Activated naive CD4-positive, alpha-beta T cell treated with anti-CD3 and anti-CD28 coated beads, Interleukin-2, amount 10 ng/mL, durations not matched to agents 7 days and 5 days (primary cell): Measurements from ENCODE around the gene LPP.

Experiments used
- CTCF ChIA-PET: fragments of 350-600 bp; sonication (Branson Sonifier 250); formaldehyde crosslinking; loops from one replicate; lab custom pipeline; 2021; ENCODE audit warnings: antibody characterized with exemption; lab: Charles Lee
- DNase-seq: peaks from one replicate; pipeline ENCODE4 v3.0.0-alpha.2; 2020
- H3K27ac Mint-ChIP-seq: one replicate; pipeline ENCODE4 v1.8.0; 2021; ENCODE audit warnings: mild to moderate bottlenecking, moderate library complexity, mixed read lengths
- H3K27me3 Mint-ChIP-seq: one replicate; pipeline ENCODE4 v1.8.0; 2021; ENCODE audit warnings: mild to moderate bottlenecking, mixed read lengths
- H3K36me3 Mint-ChIP-seq: one replicate; pipeline ENCODE4 v1.8.0; 2021; ENCODE audit warnings: mixed read lengths
- H3K4me1 Mint-ChIP-seq: one replicate; pipeline ENCODE4 v1.8.0; 2021; ENCODE audit warnings: mixed read lengths
- H3K4me3 Mint-ChIP-seq: one replicate; pipeline ENCODE4 v1.8.0; 2021; ENCODE audit warnings: mild to moderate bottlenecking, moderate library complexity, mixed read lengths
- H3K9me3 Mint-ChIP-seq: one replicate; pipeline ENCODE4 v1.8.0; 2021; ENCODE audit warnings: mixed read lengths

The LPP gene

DNA sequence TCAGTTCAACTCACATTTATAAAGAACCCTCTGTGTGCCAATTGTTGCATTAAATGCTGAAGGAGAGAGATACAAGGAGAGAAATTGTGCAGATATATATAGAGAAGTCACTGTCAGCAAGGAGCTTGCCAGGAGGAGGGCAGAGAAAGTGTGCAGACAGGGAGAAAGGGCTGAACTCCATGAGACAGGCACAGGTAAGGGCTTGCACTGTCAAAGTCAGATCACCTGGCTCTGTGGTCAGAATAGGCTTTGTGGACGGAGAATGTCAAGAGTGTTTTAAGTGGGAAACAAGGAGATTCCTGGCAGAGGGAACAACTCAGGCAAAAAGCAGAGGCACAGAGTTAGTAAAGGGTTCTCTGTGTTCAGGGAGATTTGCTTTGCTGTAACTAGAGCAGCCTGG is 714.8 kb downstream of the LPP start:
- no peak for DNase-seq
- H3K27me3 Mint-ChIP-seq, result no peaks in the 10 kb centered on the region
- H3K27ac Mint-ChIP-seq, result no peak overlapping the region
- no peaks in the 10 kb centered on the region for H3K9me3 Mint-ChIP-seq
- peaks cover 34% of the 10 kb centered on the region for H3K36me3 Mint-ChIP-seq
- H3K4me1 Mint-ChIP-seq, result no peaks in the 10 kb centered on the region
- H3K4me3 Mint-ChIP-seq, result no peak overlapping the region
- CTCF ChIA-PET, result no interaction called here

DNA sequence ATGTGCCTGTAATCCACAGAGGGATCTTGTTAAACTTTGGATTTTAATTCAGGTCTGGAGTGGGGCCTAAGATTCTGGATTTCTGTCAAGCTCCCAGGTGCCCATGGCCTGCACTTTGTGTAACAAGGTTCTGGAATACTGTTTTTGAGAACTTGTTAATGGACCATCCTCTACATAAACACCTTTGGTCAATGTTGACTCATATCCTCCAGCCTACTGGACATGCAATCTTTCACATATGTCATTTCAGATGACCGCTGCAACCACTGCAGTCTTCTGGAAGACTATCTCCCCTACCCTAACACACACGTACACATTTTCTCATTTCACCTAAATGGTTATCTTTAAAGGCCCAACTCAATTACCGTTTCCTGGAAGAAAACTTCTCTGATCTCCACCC is 715.7 kb downstream of the LPP start:
- Mint-ChIP-seq H3K4me3 (no peak overlapping the region), H3K4me1 (no peaks in the 10 kb centered on the region), H3K9me3 (no peaks in the 10 kb centered on the region), H3K36me3 (peaks cover 42% of the 10 kb centered on the region), H3K27ac (no peak overlapping the region), H3K27me3 (no peaks in the 10 kb centered on the region)
- CTCF ChIA-PET, result no interaction called here
- no peak for DNase-seq

- Mint-ChIP-seq H3K27ac (no peak overlapping the region), H3K9me3 (no peaks in the 10 kb centered on the region), H3K4me1 (no peaks in the 10 kb centered on the region), H3K36me3 (peaks cover 48% of the 10 kb centered on the region), H3K27me3 (no peaks in the 10 kb centered on the region), H3K4me3 (no peak overlapping the region)
- CTCF ChIA-PET, result no interaction called here
- no peak for DNase-seq
These were observed 716.5 kb downstream of the LPP start for GRCh38 chr3:188870431-188870830.

DNA sequence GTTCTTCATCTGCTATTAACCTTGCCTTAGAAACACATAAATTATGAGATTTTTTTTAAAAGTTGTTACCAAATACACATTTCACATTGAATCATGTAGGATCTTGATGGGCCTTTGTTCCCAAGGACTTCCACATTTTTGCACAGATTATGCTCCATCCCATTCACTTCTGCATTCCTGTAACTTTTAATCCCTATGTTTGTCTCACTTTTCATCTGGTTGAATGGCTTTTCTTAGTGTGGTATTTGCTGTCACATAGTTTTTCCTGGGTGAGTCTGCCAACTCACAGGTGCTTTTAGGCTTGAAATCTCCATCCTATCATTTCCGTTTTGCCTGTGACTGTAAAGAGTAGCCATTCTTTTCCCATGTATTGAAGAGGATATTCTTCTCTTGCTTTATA is 720.6 kb downstream of the LPP start:
- CTCF ChIA-PET, result no interaction called here
- Mint-ChIP-seq H3K9me3 (no peaks in the 10 kb centered on the region), H3K4me3 (no peak overlapping the region), H3K4me1 (no peaks in the 10 kb centered on the region), H3K27me3 (no peaks in the 10 kb centered on the region), H3K27ac (no peak overlapping the region), H3K36me3 (peaks cover 40% of the 10 kb centered on the region)
- DNase-seq, result no peak

- CTCF ChIA-PET, result no interaction called here
- Mint-ChIP-seq H3K27ac (no peak overlapping the region), H3K27me3 (no peaks in the 10 kb centered on the region), H3K36me3 (peaks cover 38% of the 10 kb centered on the region), H3K4me1 (no peaks in the 10 kb centered on the region), H3K9me3 (no peaks in the 10 kb centered on the region), H3K4me3 (no peak overlapping the region)
- DNase-seq, result no peak
These were observed 721.5 kb downstream of the LPP start for GRCh38 chr3:188875413-188875812.

DNA sequence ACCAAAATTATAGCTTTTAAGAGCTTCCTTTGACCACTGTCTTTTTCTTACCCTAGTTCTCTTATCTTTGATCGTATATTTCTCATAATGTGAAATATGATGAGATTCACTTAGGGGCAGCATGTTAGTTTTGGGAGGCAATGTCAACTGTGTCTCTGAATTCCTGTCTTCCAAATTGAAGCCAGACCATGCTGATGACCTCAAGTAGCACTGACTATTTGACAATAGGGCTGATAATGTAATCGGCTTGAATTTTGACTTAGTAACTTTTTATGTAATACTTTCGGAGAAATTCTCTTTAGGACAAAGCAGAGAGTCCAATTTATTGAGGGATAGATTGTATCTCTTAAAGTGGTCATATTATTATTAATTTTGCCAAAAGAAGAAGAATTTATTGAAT is 722.4 kb downstream of the LPP start:
- H3K36me3 Mint-ChIP-seq, result peaks cover 41% of the 10 kb centered on the region
- no peak for DNase-seq
- no peaks in the 10 kb centered on the region for H3K4me1 Mint-ChIP-seq
- CTCF ChIA-PET, result no interaction called here
- H3K27ac Mint-ChIP-seq, result no peak overlapping the region
- no peak overlapping the region for H3K4me3 Mint-ChIP-seq
- H3K27me3 Mint-ChIP-seq, result no peaks in the 10 kb centered on the region
- no peaks in the 10 kb centered on the region for H3K9me3 Mint-ChIP-seq

DNA sequence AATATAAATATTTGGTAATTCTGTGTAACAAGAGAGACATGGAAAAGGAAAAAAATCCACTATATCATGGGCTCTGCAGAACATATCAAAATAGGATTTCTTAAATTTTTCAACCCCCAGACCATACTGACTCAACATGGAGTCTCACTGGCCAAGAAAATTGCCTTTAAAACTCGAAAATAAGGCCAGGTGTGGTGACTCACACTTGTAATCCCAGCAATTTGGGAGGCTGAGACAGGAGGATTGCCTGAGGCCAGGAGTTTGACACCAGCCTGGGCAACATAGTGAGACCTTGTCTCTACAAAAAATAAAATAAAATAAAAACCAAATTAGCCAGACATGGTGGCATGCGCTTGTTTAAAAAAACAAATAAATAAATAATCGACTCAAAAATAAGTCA is 723.4 kb downstream of the LPP start:
- Mint-ChIP-seq H3K4me1 (no peaks in the 10 kb centered on the region), H3K27me3 (no peaks in the 10 kb centered on the region), H3K4me3 (no peak overlapping the region), H3K9me3 (no peaks in the 10 kb centered on the region), H3K36me3 (peaks cover 42% of the 10 kb centered on the region), H3K27ac (no peak overlapping the region)
- DNase-seq, result no peak
- CTCF ChIA-PET, result no interaction called here

GRCh38 chr3:188878076-188878475 is 724.1 kb downstream of the LPP start:
- Mint-ChIP-seq H3K36me3 (peaks cover 41% of the 10 kb centered on the region), H3K4me3 (no peak overlapping the region), H3K9me3 (no peaks in the 10 kb centered on the region), H3K4me1 (no peaks in the 10 kb centered on the region), H3K27ac (no peak overlapping the region), H3K27me3 (no peaks in the 10 kb centered on the region)
- no peak for DNase-seq
- CTCF ChIA-PET, result no interaction called here

DNA sequence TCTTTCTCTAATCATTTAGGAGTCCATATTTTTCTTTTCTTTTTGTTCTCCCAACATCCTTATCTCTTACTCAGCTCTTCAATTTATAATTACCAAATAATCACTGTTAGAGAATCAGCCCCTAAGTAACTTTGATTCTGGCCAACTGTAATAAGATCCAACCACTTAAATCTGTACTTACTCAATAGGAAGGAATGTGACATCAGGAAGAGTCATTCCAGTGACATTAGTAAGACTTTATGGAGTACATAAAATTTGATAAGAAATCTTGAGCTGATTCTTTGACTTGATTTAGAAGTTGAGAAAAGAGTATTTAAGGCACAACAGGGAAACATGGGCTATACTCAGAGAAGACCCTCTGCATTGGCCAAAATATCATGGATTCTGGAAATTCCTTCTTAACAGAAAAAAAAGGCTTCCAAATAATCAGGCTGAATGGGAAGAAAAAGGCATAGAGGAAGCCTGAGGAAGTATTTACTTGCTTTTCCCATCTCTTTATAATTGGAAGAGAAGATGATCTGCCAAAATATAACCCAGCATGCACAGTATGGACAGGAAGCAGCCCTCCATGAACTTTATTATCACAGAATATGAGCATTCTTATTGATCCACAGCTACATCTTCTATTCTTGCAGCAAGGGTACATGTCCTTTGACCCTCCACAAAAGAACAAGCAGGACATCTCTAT is 728.1 kb downstream of the LPP start:
- no peak overlapping the region for H3K27ac Mint-ChIP-seq
- H3K36me3 Mint-ChIP-seq, result peaks cover 27% of the 10 kb centered on the region
- H3K4me3 Mint-ChIP-seq, result no peak overlapping the region
- CTCF ChIA-PET, result interaction anchor here (1.9 kb wide), 1 partner anchor 73 kb away, joined by 8 read pairs; no protein-coding TSS in a partner anchor
- H3K27me3 Mint-ChIP-seq, result no peaks in the 10 kb centered on the region
- no peaks in the 10 kb centered on the region for H3K9me3 Mint-ChIP-seq
- DNase-seq, result no peak
- no peaks in the 10 kb centered on the region for H3K4me1 Mint-ChIP-seq

DNA sequence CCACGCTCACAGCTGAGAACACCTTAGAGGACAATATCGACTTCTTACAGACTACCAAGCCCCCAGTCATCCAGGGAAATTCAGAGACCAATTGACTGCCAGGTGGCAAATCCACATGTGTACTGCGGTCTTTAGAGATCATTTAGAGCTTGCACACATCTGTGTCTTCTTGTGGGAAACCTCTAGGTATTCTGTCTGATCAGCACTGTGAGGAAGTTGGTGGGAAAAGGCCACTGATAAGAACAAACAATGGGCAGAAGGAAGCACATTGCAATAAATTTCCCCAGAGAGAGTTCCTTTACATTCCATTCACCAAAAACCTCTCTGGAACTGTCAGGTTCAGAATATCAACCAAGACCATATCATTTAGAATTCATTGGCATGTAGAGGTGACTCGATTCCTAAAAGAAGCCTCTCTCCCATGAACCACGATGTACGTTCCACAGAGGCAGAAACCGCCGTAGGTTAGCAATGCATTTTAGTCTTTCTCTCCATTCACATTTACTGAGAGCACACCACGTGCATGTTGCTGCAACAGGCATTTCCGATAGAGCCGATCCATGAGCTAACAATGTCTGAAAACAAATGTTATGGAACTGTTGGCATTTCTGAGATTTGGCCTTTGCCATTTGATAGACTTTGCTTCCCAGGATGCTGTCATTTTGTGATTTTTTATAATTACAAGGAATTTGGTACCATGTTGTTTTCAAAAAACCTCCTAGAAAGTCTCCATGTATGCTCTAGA is 730.5 kb downstream of the LPP start:
- DNase-seq, result no peak
- Mint-ChIP-seq H3K36me3 (peaks cover 22% of the 10 kb centered on the region), H3K27ac (no peak overlapping the region), H3K9me3 (no peaks in the 10 kb centered on the region), H3K27me3 (no peaks in the 10 kb centered on the region), H3K4me1 (no peaks in the 10 kb centered on the region), H3K4me3 (no peak overlapping the region)
- CTCF ChIA-PET, result no interaction called here

GRCh38 chr3:188888321-188889053 is 734.5 kb downstream of the LPP start:
- Mint-ChIP-seq H3K27ac (no peak overlapping the region), H3K4me1 (no peaks in the 10 kb centered on the region), H3K36me3 (peaks cover 10% of the 10 kb centered on the region), H3K4me3 (no peak overlapping the region), H3K27me3 (no peaks in the 10 kb centered on the region), H3K9me3 (no peaks in the 10 kb centered on the region)
- no peak for DNase-seq
- CTCF ChIA-PET, result no interaction called here

DNA sequence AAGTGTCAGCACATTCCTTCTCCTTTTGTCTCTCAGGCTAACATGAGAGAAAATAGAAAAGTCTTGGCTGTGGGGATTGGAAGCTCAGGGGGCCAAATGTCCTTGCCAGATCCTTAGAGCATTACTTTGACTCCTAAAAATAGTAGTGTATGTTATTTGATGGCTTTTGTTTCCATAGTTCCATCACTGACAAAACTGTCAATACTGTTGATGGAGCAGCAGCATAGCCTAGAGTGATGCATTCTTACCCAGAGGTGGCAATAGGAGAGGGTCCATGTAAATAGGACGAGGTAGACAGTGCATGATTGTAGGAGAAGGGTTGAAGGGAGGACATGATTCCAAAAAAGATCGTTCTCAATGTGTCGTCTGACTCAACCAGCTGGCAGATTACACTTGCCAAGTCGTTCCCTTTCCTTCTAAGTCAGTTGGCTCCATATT is 735.1 kb downstream of the LPP start:
- no peak overlapping the region for H3K4me3 Mint-ChIP-seq
- no peaks in the 10 kb centered on the region for H3K27me3 Mint-ChIP-seq
- CTCF ChIA-PET, result no interaction called here
- peaks cover 10% of the 10 kb centered on the region for H3K36me3 Mint-ChIP-seq
- no peaks in the 10 kb centered on the region for H3K4me1 Mint-ChIP-seq
- H3K27ac Mint-ChIP-seq, result no peak overlapping the region
- H3K9me3 Mint-ChIP-seq, result no peaks in the 10 kb centered on the region
- DNase-seq, result no peak

DNA sequence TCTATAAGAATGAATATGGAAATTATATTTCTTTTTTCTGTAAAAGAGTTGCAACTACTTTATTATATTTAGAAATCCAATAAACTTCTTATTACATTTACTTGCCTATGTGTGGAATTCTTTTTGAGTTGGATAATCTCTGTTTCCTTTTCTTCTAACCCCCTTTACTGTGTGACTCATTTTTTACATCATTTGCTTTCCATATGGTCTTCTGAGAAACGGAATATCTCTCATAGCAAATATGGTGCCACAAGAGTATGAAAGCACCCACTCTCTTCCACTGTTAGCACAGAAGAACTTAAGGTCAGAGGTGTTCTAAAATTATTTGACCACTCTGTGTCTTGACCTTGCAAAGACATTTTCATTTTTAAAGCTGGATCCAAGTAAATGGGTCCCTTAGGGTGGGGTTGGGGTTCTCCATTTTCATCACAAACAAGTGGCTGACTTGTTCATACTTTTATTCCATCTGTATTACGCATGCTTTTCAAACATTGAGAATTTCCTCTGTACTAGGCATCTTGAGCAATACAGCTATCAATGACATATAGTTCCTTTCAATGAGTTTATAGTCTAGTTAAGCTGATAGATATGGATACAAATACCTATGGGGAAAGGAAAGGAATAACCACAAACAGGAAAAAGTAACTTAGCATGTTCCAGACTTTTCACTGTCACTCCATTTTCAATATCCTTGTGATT is 736.8 kb downstream of the LPP start:
- H3K27me3 Mint-ChIP-seq, result no peaks in the 10 kb centered on the region
- no peaks in the 10 kb centered on the region for H3K9me3 Mint-ChIP-seq
- CTCF ChIA-PET, result no interaction called here
- H3K4me1 Mint-ChIP-seq, result no peaks in the 10 kb centered on the region
- DNase-seq, result no peak
- H3K36me3 Mint-ChIP-seq, result peaks cover 6% of the 10 kb centered on the region
- no peak overlapping the region for H3K4me3 Mint-ChIP-seq
- H3K27ac Mint-ChIP-seq, result no peak overlapping the region

DNA sequence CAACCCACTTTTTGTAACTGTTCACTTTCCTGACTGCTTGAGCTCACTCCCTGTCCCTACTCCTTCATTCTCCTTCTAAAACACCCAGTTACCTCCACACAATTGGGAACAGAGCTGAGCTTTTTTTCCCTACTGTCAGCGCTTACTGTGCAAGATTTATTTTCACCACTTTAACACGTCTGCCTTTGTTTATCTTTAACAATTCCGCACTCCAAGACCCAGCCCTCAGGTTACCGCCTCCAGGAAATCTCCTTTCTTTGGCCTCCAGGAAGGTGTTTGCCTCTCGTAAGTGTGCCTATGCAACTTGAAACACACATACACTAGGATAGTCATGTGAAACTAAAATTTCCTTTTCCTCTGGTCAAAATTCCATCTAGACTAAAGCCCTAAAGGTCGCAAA is 745.9 kb downstream of the LPP start:
- no peak for DNase-seq
- no peaks in the 10 kb centered on the region for H3K9me3 Mint-ChIP-seq
- H3K36me3 Mint-ChIP-seq, result no peaks in the 10 kb centered on the region
- peaks cover 3% of the 10 kb centered on the region for H3K27me3 Mint-ChIP-seq
- no peak overlapping the region for H3K27ac Mint-ChIP-seq
- CTCF ChIA-PET, result no interaction called here
- no peak overlapping the region for H3K4me3 Mint-ChIP-seq
- H3K4me1 Mint-ChIP-seq, result no peaks in the 10 kb centered on the region
